HEK293 (cell line): ENCODE data around the gene LKAAEAR1.

Experiments
- CTCF ChIA-PET: fragments of 350-600 bp; formaldehyde crosslinking; extraction: SDS; loops from one replicate; lab custom pipeline; 2021; ENCODE audit warnings: antibody characterized with exemption; lab: Yijun Ruan, JAX
- POLR2A ChIA-PET: fragments of 300-600 bp; formaldehyde crosslinking; extraction: SDS; loops from one replicate; lab custom pipeline; 2020; ENCODE audit warnings: antibody characterized with exemption, inconsistent platforms; lab: Yijun Ruan, JAX
- H3K27ac ChIP-seq: fragments of 200-500 bp; sonication (Bioruptor generic); 2 replicates; pipeline ENCODE4 v1.5.1; 2014; ENCODE audit warnings: low read depth, low read length, control low read depth, inconsistent platforms; ENCODE audit errors: extremely low read depth
- H3K36me3 ChIP-seq, 2 experiments: fragments of 200-500 bp in 1 of 2; sonication (Bioruptor generic) in 1 of 2; 1 replicate in 1 of 2; 2 replicates in 1 of 2; pipeline ENCODE4 v1.5.1; 2014 to 2017; ENCODE audit warnings: inconsistent platforms in 2 of 2, low read length in 2 of 2; ENCODE audit not compliant: control insufficient read depth in 2 of 2, insufficient read depth in 1 of 2
- H3K4me1 ChIP-seq: fragments of 200-500 bp; sonication (Bioruptor generic); 2 replicates; pipeline ENCODE4 v1.5.1; 2014; ENCODE audit warnings: mild to moderate bottlenecking, low read length, inconsistent platforms; ENCODE audit not compliant: control insufficient read depth, insufficient read depth
- H3K4me3 ChIP-seq: 2 replicates; pipeline ENCODE4 v1.5.1; 2011; ENCODE audit warnings: low read depth, mild to moderate bottlenecking, control low read depth, low read length, moderate library complexity
- H3K9me3 ChIP-seq: fragments of 200-500 bp; sonication (Bioruptor generic); 2 replicates; pipeline ENCODE4 v1.5.1; 2014; ENCODE audit warnings: low read depth, low read length, inconsistent platforms; ENCODE audit not compliant: control insufficient read depth, insufficient read depth
- GLIS1 ChIP-seq: fragments of 450-650 bp; formaldehyde crosslinking; IDR thresholded peaks from 2 replicates; pipeline ENCODE4 v1.5.1; 2016; ENCODE audit warnings: missing biosample characterization, missing genetic modification characterization
- PRDM1 ChIP-seq: fragments of 450-650 bp; formaldehyde crosslinking; IDR thresholded peaks from 2 replicates; pipeline ENCODE4; 2016; ENCODE audit warnings: missing biosample characterization, missing genetic modification characterization
- SALL2 ChIP-seq: fragments of 450-650 bp; formaldehyde crosslinking; IDR thresholded peaks from 2 replicates; pipeline ENCODE4 v1.5.0; 2017; ENCODE audit warnings: missing biosample characterization, mild to moderate bottlenecking, missing genetic modification characterization, borderline replicate concordance
- ZBTB1 ChIP-seq: fragments of 450-650 bp; formaldehyde crosslinking; IDR thresholded peaks from 2 replicates; pipeline ENCODE4 v1.5.1; 2016; ENCODE audit warnings: missing biosample characterization, missing genetic modification characterization
- ZIC2 ChIP-seq: fragments of 450-650 bp; formaldehyde crosslinking; IDR thresholded peaks from 2 replicates; pipeline ENCODE4 v1.5.1; 2016; ENCODE audit warnings: missing biosample characterization, missing genetic modification characterization
- ZNF10 ChIP-seq: fragments of 450-650 bp; formaldehyde crosslinking; IDR thresholded peaks from 2 replicates; pipeline ENCODE4 v1.5.1; 2017; ENCODE audit warnings: missing biosample characterization, missing genetic modification characterization
- ZNF114 ChIP-seq: fragments of 450-650 bp; formaldehyde crosslinking; IDR thresholded peaks from 2 replicates; pipeline ENCODE4 v1.5.0; 2017; ENCODE audit warnings: missing biosample characterization, missing genetic modification characterization
- ZNF169 ChIP-seq: fragments of 450-650 bp; formaldehyde crosslinking; IDR thresholded peaks from 2 replicates; pipeline ENCODE4 v1.5.1; 2016; ENCODE audit warnings: missing biosample characterization, missing genetic modification characterization
- ZNF266 ChIP-seq: fragments of 450-650 bp; formaldehyde crosslinking; IDR thresholded peaks from 2 replicates; pipeline ENCODE4 v1.5.1; 2016; ENCODE audit warnings: missing biosample characterization, missing genetic modification characterization, low read depth
- ZNF311 ChIP-seq: fragments of 450-650 bp; formaldehyde crosslinking; IDR thresholded peaks from 2 replicates; pipeline ENCODE4 v1.5.1; 2017; ENCODE audit warnings: missing biosample characterization, missing genetic modification characterization, borderline replicate concordance
- ZNF335 ChIP-seq: fragments of 450-650 bp; formaldehyde crosslinking; conservative IDR thresholded peaks from 2 replicates; pipeline ENCODE4 v1.5.1; 2016; ENCODE audit warnings: missing biosample characterization, missing genetic modification characterization
- ZNF354C ChIP-seq: fragments of 450-650 bp; formaldehyde crosslinking; IDR thresholded peaks from 2 replicates; pipeline ENCODE4 v1.5.1; 2016; ENCODE audit warnings: missing biosample characterization, missing genetic modification characterization, low read depth, borderline replicate concordance
- ZNF366 ChIP-seq: fragments of 450-650 bp; formaldehyde crosslinking; conservative IDR thresholded peaks from 2 replicates; pipeline ENCODE4 v1.5.1; 2016; ENCODE audit warnings: missing biosample characterization, missing genetic modification characterization
- ZNF596 ChIP-seq: fragments of 450-650 bp; IDR thresholded peaks from 2 replicates; pipeline ENCODE4 v1.5.0; 2018; ENCODE audit warnings: missing biosample characterization, mild to moderate bottlenecking, missing genetic modification characterization, moderate library complexity
- ZNF623 ChIP-seq: fragments of 450-650 bp; formaldehyde crosslinking; IDR thresholded peaks from 2 replicates; pipeline ENCODE4 v1.5.1; 2016; ENCODE audit warnings: missing biosample characterization, missing genetic modification characterization
- ZNF707 ChIP-seq: fragments of 450-650 bp; formaldehyde crosslinking; IDR thresholded peaks from 2 replicates; pipeline ENCODE4 v1.5.1; 2016; ENCODE audit warnings: missing biosample characterization, missing genetic modification characterization
- TF ChIP-seq, protein P1 (sequence below): fragments of 450-650 bp; formaldehyde crosslinking; IDR thresholded peaks from 2 replicates; pipeline ENCODE4 v1.5.1; 2016; ENCODE audit warnings: missing biosample characterization, missing genetic modification characterization

The LKAAEAR1 gene

DNA sequence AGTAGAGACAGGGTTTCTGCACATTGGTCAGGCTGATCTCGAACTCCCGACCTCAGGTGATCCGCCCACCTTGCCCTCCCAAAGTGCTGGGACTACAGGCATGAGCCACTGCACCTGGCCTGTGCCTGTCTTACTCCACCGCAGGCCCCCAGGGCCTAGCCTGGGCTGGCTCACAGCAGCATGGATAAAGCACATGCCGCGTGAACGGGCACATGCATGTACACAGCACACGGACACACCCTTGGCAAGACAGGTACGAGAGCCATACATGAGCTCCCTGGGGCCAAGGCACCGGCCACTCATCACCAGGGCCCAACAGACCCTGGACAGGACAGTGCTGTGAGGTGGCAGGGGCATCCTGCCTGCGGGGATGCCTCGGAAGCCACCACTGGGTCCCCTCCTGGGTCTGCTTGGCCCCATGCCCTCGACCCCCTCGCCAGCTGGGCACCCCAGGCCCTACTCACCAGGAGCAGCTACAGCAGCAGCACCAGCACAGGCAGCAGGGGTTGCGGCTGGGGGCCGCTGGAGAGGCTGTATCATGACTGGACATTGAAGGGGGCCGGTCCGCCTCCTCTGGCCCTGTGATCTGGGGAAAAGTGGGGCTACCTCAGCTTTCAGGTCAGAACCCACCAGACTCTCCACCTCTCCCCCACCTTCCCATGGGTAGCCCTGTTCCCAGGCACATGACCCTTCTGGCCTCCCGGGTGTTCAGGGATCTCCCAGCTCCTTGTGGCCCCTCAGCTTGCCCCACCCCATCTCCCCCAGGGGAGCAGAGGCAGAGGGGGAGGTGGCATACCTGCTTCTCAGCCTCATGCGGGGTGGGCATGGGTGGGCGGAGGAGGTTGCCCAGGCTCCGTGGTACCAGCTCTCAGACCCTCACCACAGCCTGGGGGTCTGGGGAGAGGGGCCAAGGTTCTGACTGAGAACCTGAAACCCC lies 7.9 kb downstream of the LKAAEAR1 start:
- Histone ChIP-seq H3K27ac (no peak overlapping the region), H3K9me3 (no peaks in the 10 kb centered on the region), H3K4me3 (no peak overlapping the region), H3K4me1 (peaks cover 10% of the 10 kb centered on the region), H3K36me3 (peaks cover 0 to 22% of the 10 kb centered on the region in 2 experiments; a peak in 1 of 3 replicates)
- POLR2A ChIA-PET: interaction anchor here (0.5 to 0.6 kb wide), 2 partner anchors 14 to 17 kb away, joined by 3 read pairs; no protein-coding TSS in a partner anchor
- CTCF ChIA-PET: interaction anchor here (0.5 to 0.7 kb wide), 2 partner anchors 37 to 65 kb away, joined by 3 read pairs; no protein-coding TSS in a partner anchor
- TF ChIP-seq PRDM1 (tag by site-specific recombination): no peak
- TF ChIP-seq SALL2 (tag by site-specific recombination): no peak
- no peak for TF ChIP-seq ZNF311 (tag by site-specific recombination)
- no peak for TF ChIP-seq ZNF707 (tag by site-specific recombination)
- TF ChIP-seq, protein P1, sequence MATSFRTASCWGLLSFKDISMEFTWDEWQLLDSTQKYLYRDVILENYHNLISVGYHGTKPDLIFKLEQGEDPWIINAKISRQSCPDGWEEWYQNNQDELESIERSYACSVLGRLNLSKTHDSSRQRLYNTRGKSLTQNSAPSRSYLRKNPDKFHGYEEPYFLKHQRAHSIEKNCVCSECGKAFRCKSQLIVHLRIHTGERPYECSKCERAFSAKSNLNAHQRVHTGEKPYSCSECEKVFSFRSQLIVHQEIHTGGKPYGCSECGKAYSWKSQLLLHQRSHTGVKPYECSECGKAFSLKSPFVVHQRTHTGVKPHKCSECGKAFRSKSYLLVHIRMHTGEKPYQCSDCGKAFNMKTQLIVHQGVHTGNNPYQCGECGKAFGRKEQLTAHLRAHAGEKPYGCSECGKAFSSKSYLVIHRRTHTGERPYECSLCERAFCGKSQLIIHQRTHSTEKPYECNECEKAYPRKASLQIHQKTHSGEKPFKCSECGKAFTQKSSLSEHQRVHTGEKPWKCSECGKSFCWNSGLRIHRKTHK (tag by site-specific recombination): no peak
- TF ChIP-seq GLIS1 (tag by site-specific recombination): 0 out of 2 replicates have a peak, but pooled peaks have one; percentile 8
- no peak for TF ChIP-seq ZNF169 (tag by site-specific recombination)
- no peak for TF ChIP-seq ZNF10 (tag by site-specific recombination)
- no peak for TF ChIP-seq ZNF366
- TF ChIP-seq ZNF114: no peak
- TF ChIP-seq ZBTB1 (tag by site-specific recombination): no peak
- TF ChIP-seq ZNF266 (tag by site-specific recombination): no peak
- 0 out of 2 replicates have a peak, but pooled peaks have one; percentile 29 for TF ChIP-seq ZIC2 (tag by site-specific recombination)

DNA sequence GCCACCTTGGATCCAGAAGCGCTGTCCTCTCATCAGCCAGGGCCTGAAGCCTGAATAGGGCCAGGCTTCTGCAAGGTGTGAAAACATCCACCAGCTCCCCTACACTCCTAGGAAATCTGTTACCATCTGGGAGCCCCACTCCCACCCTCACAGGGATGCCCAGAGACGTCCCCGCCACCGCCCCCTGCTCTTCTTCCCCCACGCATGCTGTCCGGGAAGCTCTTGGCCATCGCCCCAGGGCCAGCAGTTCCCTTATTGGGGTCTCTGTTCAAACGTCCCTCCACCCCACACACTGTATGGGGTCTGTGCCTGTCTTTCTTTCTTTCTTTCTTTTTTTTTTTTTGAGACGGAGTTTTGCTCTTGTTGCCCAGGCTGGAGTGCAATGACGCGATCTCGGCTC lies 8.6 kb downstream of the LKAAEAR1 start:
- Histone ChIP-seq H3K27ac (no peak overlapping the region), H3K4me3 (no peak overlapping the region), H3K36me3 (peaks cover 0 to 25% of the 10 kb centered on the region in 2 experiments; a peak in 1 of 3 replicates), H3K9me3 (no peaks in the 10 kb centered on the region), H3K4me1 (peaks cover 10% of the 10 kb centered on the region)
- ChIA-PET POLR2A (interaction anchor here (0.6 to 0.8 kb wide), 2 partner anchors 10 to 16 kb away, joined by 3 read pairs; no protein-coding TSS in a partner anchor), CTCF (interaction anchor here (0.5 kb wide), 1 partner anchor 66 kb away, joined by 3 read pairs; no protein-coding TSS in a partner anchor)
- TF ChIP-seq ZNF623 (tag by site-specific recombination) (no peak), ZNF354C (tag by site-specific recombination) (no peak), ZNF335 (no peak)

DNA sequence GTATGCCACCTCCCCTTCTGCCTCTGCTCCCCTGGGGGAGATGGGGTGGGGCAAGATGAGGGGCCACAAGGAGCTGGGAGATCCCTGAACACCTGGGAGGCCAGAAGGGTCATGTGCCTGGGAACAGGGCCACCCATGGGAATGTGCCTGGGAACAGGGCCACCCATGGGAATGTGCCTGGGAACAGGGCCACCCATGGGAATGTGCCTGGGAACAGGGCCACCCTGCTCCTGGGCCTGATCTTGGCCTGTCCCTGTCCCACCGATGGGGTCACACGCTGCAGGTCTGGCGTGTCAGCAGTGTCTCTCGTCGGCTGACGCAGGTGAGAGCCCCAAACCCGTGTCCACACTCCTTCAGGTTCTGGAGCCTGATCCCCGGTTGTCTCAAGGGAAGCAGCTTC lies 9.2 kb downstream of the LKAAEAR1 start:
- Histone ChIP-seq H3K4me3 (no peak overlapping the region), H3K36me3 (peaks cover 0 to 25% of the 10 kb centered on the region in 2 experiments; a peak in 1 of 3 replicates), H3K27ac (no peak overlapping the region)
- POLR2A ChIA-PET: interaction anchor here (0.8 kb wide), 1 partner anchor 9 kb away, joined by 3 read pairs; no protein-coding TSS in a partner anchor
- peak; percentile 14; the same call in 1 of the 2 replicates for TF ChIP-seq GLIS1 (tag by site-specific recombination)
- TF ChIP-seq ZNF596 (tag by site-specific recombination): no peak
- TF ChIP-seq, all 188 proteins: peak for 1
- Histone ChIP-seq H3K4me1 (peaks cover 10% of the 10 kb centered on the region), H3K9me3 (no peaks in the 10 kb centered on the region)
- CTCF ChIA-PET: no interaction called here
